ENCODE measurements around the gene UGT2B17. TPM values are rescaled to one million over a fixed set of nuclear protein-coding genes. Genes with fewer than 3 reads are reported as not detected.
"Not testable (repeated sequence)": the region's sequence is repeated elsewhere in the genome, so short reads cannot be mapped to it uniquely, and the experiment has no call there.

Gene UGT2B17
- total and polyA plus RNA-seq, 2 of the 4 experiments (the other 2 are of a cell fraction) = not detected

GRCh38 chr4:68503462-68503861 is 72.7 kb downstream of the UGT2B17 start:
- H4K8ac ChIP-seq (ENCODE audit: low read depth in 2 of 2, low read length in 2 of 2); H2AK9ac ChIP-seq (replicated peaks; ENCODE audit: low read depth, low read length, poor library complexity); H3K23ac ChIP-seq (ENCODE audit: low read depth, low read length); CTCF ChIA-PET; DNase-seq; H2BK15ac ChIP-seq (ENCODE audit: low read depth, low read length); H2AK5ac ChIP-seq (ENCODE audit: low read depth, low read length); H3K56ac ChIP-seq (ENCODE audit: extremely low read depth, insufficient read depth, low read length); H3K36me3 ChIP-seq (ENCODE audit: control insufficient read depth, insufficient read depth, low read length); H2BK5ac ChIP-seq (ENCODE audit: low read depth, low read length, poor library complexity, severe bottlenecking); POLR2A ChIA-PET (ENCODE audit: unreplicated experiment); H3K4ac ChIP-seq (ENCODE audit: low read depth, low read length); H3K27me3 ChIP-seq (ENCODE audit: control insufficient read depth, insufficient read depth, low read length); H3K9me1 ChIP-seq (ENCODE audit: insufficient read depth, low read length); H3K14ac ChIP-seq (replicated peaks; ENCODE audit: low read depth, low read length); H4K20me1 ChIP-seq (ENCODE audit: insufficient read depth, low read length); H2AFZ ChIP-seq (replicated peaks; ENCODE audit: low read length, poor library complexity); H3K18ac ChIP-seq (ENCODE audit: low read depth, low read length); dilution Hi-C loops (cut with HindIII; ENCODE audit: low sequenced_read_pairs, unreplicated experiment); H3K79me1 ChIP-seq (ENCODE audit: low read depth in 1 of 2, low read length in 2 of 2); H3K9ac ChIP-seq (ENCODE audit: low read depth, low read length); H3K27ac ChIP-seq (ENCODE audit: insufficient read depth, low read length); H4K5ac ChIP-seq (ENCODE audit: low read depth, low read length); H4K91ac ChIP-seq (ENCODE audit: insufficient read depth, low read depth, low read length); H3K4me3 ChIP-seq (ENCODE audit: insufficient read depth, low read depth, low read length); H2BK120ac ChIP-seq (ENCODE audit: low read depth, low read length); BruUV-seq (replicated peaks); H3K9me3 ChIP-seq (ENCODE audit: control insufficient read depth, insufficient read depth, low read length); intact Hi-C loops (cut with micrococcal nuclease); H3K4me1 ChIP-seq (ENCODE audit: control insufficient read depth, insufficient read depth, low read length); ATAC-seq (ENCODE audit: low read depth); H2BK20ac ChIP-seq (ENCODE audit: low read depth, low read length); H3K4me2 ChIP-seq (ENCODE audit: low read depth, low read length): not testable (repeated sequence)
- in situ Hi-C loops (cut with MboI; ENCODE audit: low sequenced_read_pairs) = loop anchor here (25.0 kb wide), 1 partner anchor 134 kb away; no protein-coding TSS in a partner anchor
- 67% methylated on average over 3 of the region's 4 CpGs; no CpG with 5 or more reads in 1 of the 2 experiments for WGBS, 2 experiments (ENCODE audit: extremely low coverage in 2 of 2, insufficient read length in 1 of 2)
